Activated CD4-positive, alpha-beta T cell treated with anti-CD3 and anti-CD28 coated beads for 36 hours (primary cell): ENCODE measurements around the gene TMEM213. TPM values are rescaled to one million over a fixed set of nuclear protein-coding genes. Genes with fewer than 3 reads are reported as not detected.

Experiments used
- ATAC-seq: fragments of 200-7000 bp; cut with Tn5 transposase; one replicate; pipeline ENCODE4 v1.10.0; 2021; ENCODE audit warnings: mild to moderate bottlenecking, moderate library complexity
- CTCF ChIA-PET: fragments of 350-600 bp; sonication (Branson Sonifier 250); formaldehyde crosslinking; loops from one replicate; lab custom pipeline; 2021; ENCODE audit warnings: antibody characterized with exemption; lab: Charles Lee
- POLR2A ChIA-PET: fragments of 350-600 bp; sonication (Branson Sonifier 250); formaldehyde crosslinking; loops from one replicate; lab custom pipeline; 2021; ENCODE audit warnings: antibody characterized with exemption, inconsistent platforms; lab: Charles Lee
- DNase-seq: peaks from one replicate; pipeline ENCODE4 v3.0.0-alpha.2; 2020
- H3K27ac Mint-ChIP-seq: one replicate; pipeline ENCODE4 v1.8.0; 2021; ENCODE audit warnings: mixed read lengths
- H3K27me3 Mint-ChIP-seq: one replicate; pipeline ENCODE4 v1.8.0; 2021; ENCODE audit warnings: mixed read lengths
- H3K36me3 Mint-ChIP-seq: one replicate; pipeline ENCODE4 v1.8.0; 2021; ENCODE audit warnings: low read depth, mixed read lengths
- H3K4me1 Mint-ChIP-seq: one replicate; pipeline ENCODE4 v1.8.0; 2021; ENCODE audit warnings: mixed read lengths
- H3K4me3 Mint-ChIP-seq: one replicate; pipeline ENCODE4 v1.8.0; 2021; ENCODE audit warnings: mild to moderate bottlenecking, moderate library complexity, mixed read lengths
- H3K9me3 Mint-ChIP-seq: one replicate; pipeline ENCODE4 v1.8.0; 2021; ENCODE audit warnings: low read depth, mixed read lengths
- intact Hi-C, 2 experiments: fragments of 100-400 bp; cut with DNase I in 1 of 2; cut with micrococcal nuclease in 1 of 2; formaldehyde crosslinking; loops; one replicate each; pipeline versions ENCODE4 v1.14.2 to v1.15.1; 2022 to 2024; cut with DNase I, micrococcal nuclease
- total RNA-seq, 2 experiments: library from RNA; stranded (reverse); gene quantifications; one replicate each; pipeline ENCODE4 v1.2.3, GENCODE V29; 2021

Gene TMEM213
- total RNA-seq, 2 experiments from 2014 or later = not detected

GRCh38 chr7:138822867-138823535 is 25.2 kb downstream of the TMEM213 start:
- H3K36me3 Mint-ChIP-seq = no peaks in the 10 kb centered on the region
- ATAC-seq (no peak), DNase-seq (no peak)
- CTCF ChIA-PET = no interaction called here
- H3K4me1 Mint-ChIP-seq = peaks cover 7% of the 10 kb centered on the region
- H3K4me3 Mint-ChIP-seq = no peak overlapping the region
- H3K27me3 Mint-ChIP-seq = peaks cover 2% of the 10 kb centered on the region
- H3K27ac Mint-ChIP-seq = no peak overlapping the region
- intact Hi-C loops = no loop called here
- POLR2A ChIA-PET = no interaction called here
- no peaks in the 10 kb centered on the region for H3K9me3 Mint-ChIP-seq

- no peaks in the 10 kb centered on the region for H3K9me3 Mint-ChIP-seq
- peaks cover 2% of the 10 kb centered on the region for H3K27me3 Mint-ChIP-seq
- no peaks in the 10 kb centered on the region for H3K36me3 Mint-ChIP-seq
- ChIA-PET CTCF (interaction anchor here (0.7 kb wide), 1 partner anchor 114 kb away, joined by 3 read pairs; no protein-coding TSS in a partner anchor), POLR2A (interaction anchor here (0.6 kb wide), 1 partner anchor 471 kb away, joined by 3 read pairs; no protein-coding TSS in a partner anchor)
- DNase-seq (no peak), ATAC-seq (peak; percentile 69)
- intact Hi-C loops = no loop called here
- H3K4me3 Mint-ChIP-seq = no peak overlapping the region
- H3K4me1 Mint-ChIP-seq = peaks cover 7% of the 10 kb centered on the region
- H3K27ac Mint-ChIP-seq = peak overlapping the region; percentile 7
These were observed 27.4 kb downstream of the TMEM213 start for GRCh38 chr7:138825049-138825721.

- H3K4me1 Mint-ChIP-seq = peaks cover 7% of the 10 kb centered on the region
- ChIA-PET POLR2A (no interaction called here), CTCF (no interaction called here)
- no peaks in the 10 kb centered on the region for H3K9me3 Mint-ChIP-seq
- H3K36me3 Mint-ChIP-seq = no peaks in the 10 kb centered on the region
- DNase-seq (no peak), ATAC-seq (no peak)
- no peak overlapping the region for H3K4me3 Mint-ChIP-seq
- peaks cover 6% of the 10 kb centered on the region for H3K27me3 Mint-ChIP-seq
- intact Hi-C loops = no loop called here
- H3K27ac Mint-ChIP-seq = no peak overlapping the region
These were observed 30.5 kb downstream of the TMEM213 start for GRCh38 chr7:138828302-138828701.

- DNase-seq (no peak), ATAC-seq (no peak)
- H3K4me1 Mint-ChIP-seq = peaks cover 12% of the 10 kb centered on the region
- no peak overlapping the region for H3K27ac Mint-ChIP-seq
- POLR2A ChIA-PET = no interaction called here
- no peaks in the 10 kb centered on the region for H3K9me3 Mint-ChIP-seq
- no peak overlapping the region for H3K4me3 Mint-ChIP-seq
- intact Hi-C loops = no loop called here
- CTCF ChIA-PET = no interaction called here
- H3K36me3 Mint-ChIP-seq = no peaks in the 10 kb centered on the region
- H3K27me3 Mint-ChIP-seq = peaks cover 11% of the 10 kb centered on the region
These were observed 31.5 kb downstream of the TMEM213 start for GRCh38 chr7:138829335-138829734.

- ChIA-PET CTCF (no interaction called here), POLR2A (no interaction called here)
- Mint-ChIP-seq H3K4me1 (peaks cover 10% of the 10 kb centered on the region), H3K36me3 (no peaks in the 10 kb centered on the region), H3K27me3 (peaks cover 12% of the 10 kb centered on the region), H3K9me3 (no peaks in the 10 kb centered on the region), H3K27ac (no peak overlapping the region), H3K4me3 (no peak overlapping the region)
- intact Hi-C loops = no loop called here
- DNase-seq = no peak
- ATAC-seq = no peak
These were observed 35.2 kb downstream of the TMEM213 start for GRCh38 chr7:138832966-138833365.

- no peaks in the 10 kb centered on the region for H3K36me3 Mint-ChIP-seq
- no peaks in the 10 kb centered on the region for H3K9me3 Mint-ChIP-seq
- peaks cover 12% of the 10 kb centered on the region for H3K27me3 Mint-ChIP-seq
- ChIA-PET CTCF (interaction anchor here (0.6 kb wide), 1 partner anchor 108 kb away, joined by 3 read pairs; no protein-coding TSS in a partner anchor), POLR2A (no interaction called here)
- peaks cover 10% of the 10 kb centered on the region for H3K4me1 Mint-ChIP-seq
- no peak overlapping the region for H3K27ac Mint-ChIP-seq
- no peak for ATAC-seq
- no peak for DNase-seq
- H3K4me3 Mint-ChIP-seq = no peak overlapping the region
- intact Hi-C loops = no loop called here
These were observed 35.8 kb downstream of the TMEM213 start for GRCh38 chr7:138833596-138833995.

GRCh38 chr7:138834583-138834982 is 36.8 kb downstream of the TMEM213 start:
- ATAC-seq = peak; percentile 91
- no peak overlapping the region for H3K4me3 Mint-ChIP-seq
- H3K27me3 Mint-ChIP-seq = peaks cover 15% of the 10 kb centered on the region
- H3K36me3 Mint-ChIP-seq = no peaks in the 10 kb centered on the region
- H3K9me3 Mint-ChIP-seq = no peaks in the 10 kb centered on the region
- peak; percentile 41 for DNase-seq
- POLR2A ChIA-PET = no interaction called here
- peaks cover 10% of the 10 kb centered on the region for H3K4me1 Mint-ChIP-seq
- intact Hi-C loops = no loop called here
- H3K27ac Mint-ChIP-seq = no peak overlapping the region
- CTCF ChIA-PET = no interaction called here

- CTCF ChIA-PET = no interaction called here
- H3K27me3 Mint-ChIP-seq = peaks cover 15% of the 10 kb centered on the region
- ATAC-seq (no peak), DNase-seq (no peak)
- H3K36me3 Mint-ChIP-seq = no peaks in the 10 kb centered on the region
- H3K4me1 Mint-ChIP-seq = peaks cover 10% of the 10 kb centered on the region
- intact Hi-C loops = no loop called here
- POLR2A ChIA-PET = no interaction called here
- no peak overlapping the region for H3K27ac Mint-ChIP-seq
- H3K9me3 Mint-ChIP-seq = no peaks in the 10 kb centered on the region
- H3K4me3 Mint-ChIP-seq = no peak overlapping the region
These were observed 37.3 kb downstream of the TMEM213 start for GRCh38 chr7:138835087-138835486.

- H3K27me3 Mint-ChIP-seq = peaks cover 13% of the 10 kb centered on the region
- ChIA-PET POLR2A (no interaction called here), CTCF (interaction anchor here (0.6 to 1.2 kb wide), 3 partner anchors 14 to 222 kb away, joined by 3 read pairs; no protein-coding TSS in a partner anchor)
- H3K4me3 Mint-ChIP-seq = no peak overlapping the region
- no peak for ATAC-seq
- no peak for DNase-seq
- H3K4me1 Mint-ChIP-seq = peaks cover 10% of the 10 kb centered on the region
- no peaks in the 10 kb centered on the region for H3K9me3 Mint-ChIP-seq
- no peak overlapping the region for H3K27ac Mint-ChIP-seq
- intact Hi-C loops = no loop called here
- no peaks in the 10 kb centered on the region for H3K36me3 Mint-ChIP-seq
These were observed 39.8 kb downstream of the TMEM213 start for GRCh38 chr7:138837627-138838026.

GRCh38 chr7:138838166-138838565 is 40.4 kb downstream of the TMEM213 start:
- Mint-ChIP-seq H3K36me3 (no peaks in the 10 kb centered on the region), H3K4me1 (peaks cover 10% of the 10 kb centered on the region), H3K4me3 (no peak overlapping the region), H3K27me3 (peaks cover 13% of the 10 kb centered on the region), H3K27ac (no peak overlapping the region), H3K9me3 (no peaks in the 10 kb centered on the region)
- CTCF ChIA-PET = no interaction called here
- DNase-seq (no peak), ATAC-seq (no peak)
- POLR2A ChIA-PET = no interaction called here
- intact Hi-C loops = no loop called here

- H3K36me3 Mint-ChIP-seq = no peaks in the 10 kb centered on the region
- H3K27ac Mint-ChIP-seq = no peak overlapping the region
- intact Hi-C loops = no loop called here
- CTCF ChIA-PET = interaction anchor here (0.7 kb wide), 1 partner anchor 29 kb away, joined by 3 read pairs; no protein-coding TSS in a partner anchor
- DNase-seq = no peak
- H3K9me3 Mint-ChIP-seq = no peaks in the 10 kb centered on the region
- H3K4me3 Mint-ChIP-seq = no peak overlapping the region
- H3K4me1 Mint-ChIP-seq = no peaks in the 10 kb centered on the region
- POLR2A ChIA-PET = no interaction called here
- no peak for ATAC-seq
- peaks cover 4% of the 10 kb centered on the region for H3K27me3 Mint-ChIP-seq
These were observed 44.3 kb downstream of the TMEM213 start for GRCh38 chr7:138842111-138842510.
